22Rv1 (cell line): Measurements from ENCODE around the gene CRY1.

ENCODE experiments used
- ZFX ChIP-seq: fragments of 450-650 bp; IDR thresholded peaks from 2 replicates; pipeline ENCODE4 v1.6.1; 2017; ENCODE audit warnings: antibody characterized with exemption, borderline replicate concordance
- TF ChIP-seq, protein P1 (sequence below): fragments of 450-650 bp; IDR thresholded peaks from 2 replicates; pipeline ENCODE4 v1.5.1; 2017; ENCODE audit warnings: mild to moderate bottlenecking

DNA sequence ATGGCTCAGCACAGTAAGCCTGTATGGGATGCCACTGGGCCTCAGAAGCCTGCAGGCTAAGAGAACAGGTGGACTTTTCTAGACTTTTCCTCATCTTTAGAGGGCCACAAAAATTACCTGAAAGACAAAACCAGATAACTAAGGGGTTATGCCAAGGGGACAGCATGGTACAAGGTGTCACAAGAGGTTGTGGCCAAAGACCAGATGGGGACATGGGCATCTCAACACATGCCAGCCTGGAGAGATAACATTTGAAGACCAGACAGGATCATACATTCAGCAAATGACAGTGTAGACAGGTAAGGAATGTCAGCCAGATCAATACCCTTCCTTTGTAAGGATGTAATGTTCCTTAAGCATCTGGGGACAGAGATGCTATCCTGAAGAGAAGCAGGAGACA lies 8.9 kb upstream of the CRY1 start:
- TF ChIP-seq, protein P1, sequence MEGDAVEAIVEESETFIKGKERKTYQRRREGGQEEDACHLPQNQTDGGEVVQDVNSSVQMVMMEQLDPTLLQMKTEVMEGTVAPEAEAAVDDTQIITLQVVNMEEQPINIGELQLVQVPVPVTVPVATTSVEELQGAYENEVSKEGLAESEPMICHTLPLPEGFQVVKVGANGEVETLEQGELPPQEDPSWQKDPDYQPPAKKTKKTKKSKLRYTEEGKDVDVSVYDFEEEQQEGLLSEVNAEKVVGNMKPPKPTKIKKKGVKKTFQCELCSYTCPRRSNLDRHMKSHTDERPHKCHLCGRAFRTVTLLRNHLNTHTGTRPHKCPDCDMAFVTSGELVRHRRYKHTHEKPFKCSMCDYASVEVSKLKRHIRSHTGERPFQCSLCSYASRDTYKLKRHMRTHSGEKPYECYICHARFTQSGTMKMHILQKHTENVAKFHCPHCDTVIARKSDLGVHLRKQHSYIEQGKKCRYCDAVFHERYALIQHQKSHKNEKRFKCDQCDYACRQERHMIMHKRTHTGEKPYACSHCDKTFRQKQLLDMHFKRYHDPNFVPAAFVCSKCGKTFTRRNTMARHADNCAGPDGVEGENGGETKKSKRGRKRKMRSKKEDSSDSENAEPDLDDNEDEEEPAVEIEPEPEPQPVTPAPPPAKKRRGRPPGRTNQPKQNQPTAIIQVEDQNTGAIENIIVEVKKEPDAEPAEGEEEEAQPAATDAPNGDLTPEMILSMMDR: no peak
- TF ChIP-seq ZFX: no peak
